ENCODE results near the gene RUSF1. TPM values are rescaled to one million over a fixed set of nuclear protein-coding genes. Genes with fewer than 3 reads are reported as not detected.
A peak's percentile ranks its signal among the peaks of the same experiment; 100 is the strongest.

Gene RUSF1
- total RNA-seq, 2 donors from 2014 or later: 67.9 to 74.2 TPM

GRCh38 chr16:31471875-31472708 is 36.1 kb downstream of the RUSF1 start, which contains the start of gene TGFB1I1:
Gene TGFB1I1 (plus strand): TSS chr16:31472152. CDS start chr16:31472189, 37 bp downstream.
- peaks cover 13 to 30% of the 10 kb centered on the region in 2 donors for H3K4me1 ChIP-seq (ENCODE audit: control insufficient read depth in 1 of 2, low read depth in 2 of 2)
- no peak for DNase-seq (ENCODE audit: low spot score)
- peak within 1 kb of the TSS; percentile 100 for H3K4me3 ChIP-seq
- H3K27me3 ChIP-seq (replicated peaks; ENCODE audit: insufficient read depth): no peaks in the 10 kb centered on the region
- H3K27ac ChIP-seq: peak within 1 kb of the TSS; percentile 100
- peaks cover 38% of the 10 kb centered on the region for H3K36me3 ChIP-seq
- TF ChIP-seq, protein P1, sequence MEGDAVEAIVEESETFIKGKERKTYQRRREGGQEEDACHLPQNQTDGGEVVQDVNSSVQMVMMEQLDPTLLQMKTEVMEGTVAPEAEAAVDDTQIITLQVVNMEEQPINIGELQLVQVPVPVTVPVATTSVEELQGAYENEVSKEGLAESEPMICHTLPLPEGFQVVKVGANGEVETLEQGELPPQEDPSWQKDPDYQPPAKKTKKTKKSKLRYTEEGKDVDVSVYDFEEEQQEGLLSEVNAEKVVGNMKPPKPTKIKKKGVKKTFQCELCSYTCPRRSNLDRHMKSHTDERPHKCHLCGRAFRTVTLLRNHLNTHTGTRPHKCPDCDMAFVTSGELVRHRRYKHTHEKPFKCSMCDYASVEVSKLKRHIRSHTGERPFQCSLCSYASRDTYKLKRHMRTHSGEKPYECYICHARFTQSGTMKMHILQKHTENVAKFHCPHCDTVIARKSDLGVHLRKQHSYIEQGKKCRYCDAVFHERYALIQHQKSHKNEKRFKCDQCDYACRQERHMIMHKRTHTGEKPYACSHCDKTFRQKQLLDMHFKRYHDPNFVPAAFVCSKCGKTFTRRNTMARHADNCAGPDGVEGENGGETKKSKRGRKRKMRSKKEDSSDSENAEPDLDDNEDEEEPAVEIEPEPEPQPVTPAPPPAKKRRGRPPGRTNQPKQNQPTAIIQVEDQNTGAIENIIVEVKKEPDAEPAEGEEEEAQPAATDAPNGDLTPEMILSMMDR (IDR thresholded peaks at IDR 0.05): no peak
- peak; percentile 24 for ATAC-seq (ENCODE audit: insufficient number of reproducible peaks, low FRiP score, low read depth)
- no peaks in the 10 kb centered on the region for H3K9me3 ChIP-seq

DNA sequence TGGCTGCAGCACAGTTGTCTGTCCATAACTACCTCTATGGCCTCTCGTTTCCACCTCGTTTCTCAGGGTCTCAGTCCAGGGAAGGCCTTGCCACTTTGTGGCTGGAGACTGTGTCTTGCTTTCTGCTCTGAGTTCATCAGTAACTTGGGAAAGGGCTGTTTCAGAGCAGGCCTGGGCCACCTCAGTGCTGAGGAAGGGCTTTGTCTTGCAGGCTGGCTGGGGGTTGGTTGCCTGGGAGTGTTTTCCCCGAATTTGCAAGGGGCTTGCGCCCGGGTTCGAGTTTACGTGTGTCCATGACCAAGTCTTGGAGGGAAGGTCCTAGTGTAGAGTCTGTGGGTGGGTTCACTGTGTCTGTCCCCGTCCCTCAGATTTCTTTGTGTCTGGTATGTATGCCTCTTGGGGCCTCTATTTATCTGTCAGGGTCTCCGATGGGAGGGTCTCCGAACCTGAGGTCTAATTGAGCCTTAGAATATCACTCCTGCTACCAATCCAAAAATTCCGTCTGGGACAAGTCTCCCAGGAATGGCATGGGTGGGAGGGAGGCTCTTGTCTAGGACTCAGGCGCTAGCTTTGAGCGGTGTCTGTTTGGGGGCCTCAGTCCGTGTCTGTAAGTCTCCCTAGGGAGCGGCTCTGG is 36.8 kb downstream of the RUSF1 start:
- peak overlapping the region; percentile 100 for H3K27ac ChIP-seq
- ATAC-seq (ENCODE audit: insufficient number of reproducible peaks, low FRiP score, low read depth) (peak; percentile 20), DNase-seq (ENCODE audit: low spot score) (no peak)
- H3K4me3 ChIP-seq: peak overlapping the region; percentile 100
- no peaks in the 10 kb centered on the region for H3K27me3 ChIP-seq (replicated peaks; ENCODE audit: insufficient read depth)
- no peaks in the 10 kb centered on the region for H3K9me3 ChIP-seq
- peaks cover 13 to 30% of the 10 kb centered on the region in 2 donors for H3K4me1 ChIP-seq (ENCODE audit: control insufficient read depth in 1 of 2, low read depth in 2 of 2)
- H3K36me3 ChIP-seq: peaks cover 33% of the 10 kb centered on the region
- TF ChIP-seq, protein P1 (IDR thresholded peaks at IDR 0.05): no peak

- Histone ChIP-seq H3K36me3 (peaks cover 29% of the 10 kb centered on the region), H3K9me3 (no peaks in the 10 kb centered on the region), H3K4me3 (peak overlapping the region; percentile 100), H3K27ac (peak overlapping the region; percentile 100), H3K4me1 (ENCODE audit: control insufficient read depth in 1 of 2, low read depth in 2 of 2) (peaks cover 13 to 30% of the 10 kb centered on the region in 2 donors), H3K27me3 (replicated peaks; ENCODE audit: insufficient read depth) (no peaks in the 10 kb centered on the region)
- DNase-seq (ENCODE audit: low spot score) (no peak), ATAC-seq (ENCODE audit: insufficient number of reproducible peaks, low FRiP score, low read depth) (no peak)
- TF ChIP-seq, protein P1 (IDR thresholded peaks at IDR 0.05): no peak
Measured at GRCh38 chr16:31470615-31471014, 37.6 kb downstream of the RUSF1 start.

GRCh38 chr16:31467858-31468257 is 40.3 kb downstream of the RUSF1 start:
- TF ChIP-seq, protein P1 (IDR thresholded peaks at IDR 0.05): no peak
- H3K9me3 ChIP-seq: no peaks in the 10 kb centered on the region
- peaks cover 10 to 14% of the 10 kb centered on the region in 2 donors for H3K4me1 ChIP-seq (ENCODE audit: control insufficient read depth in 1 of 2, low read depth in 2 of 2)
- no peaks in the 10 kb centered on the region for H3K27me3 ChIP-seq (replicated peaks; ENCODE audit: insufficient read depth)
- no peak overlapping the region for H3K27ac ChIP-seq
- DNase-seq (ENCODE audit: low spot score) (no peak), ATAC-seq (ENCODE audit: insufficient number of reproducible peaks, low FRiP score, low read depth) (no peak)
- H3K4me3 ChIP-seq: no peak overlapping the region
- peaks cover 5% of the 10 kb centered on the region for H3K36me3 ChIP-seq

DNA sequence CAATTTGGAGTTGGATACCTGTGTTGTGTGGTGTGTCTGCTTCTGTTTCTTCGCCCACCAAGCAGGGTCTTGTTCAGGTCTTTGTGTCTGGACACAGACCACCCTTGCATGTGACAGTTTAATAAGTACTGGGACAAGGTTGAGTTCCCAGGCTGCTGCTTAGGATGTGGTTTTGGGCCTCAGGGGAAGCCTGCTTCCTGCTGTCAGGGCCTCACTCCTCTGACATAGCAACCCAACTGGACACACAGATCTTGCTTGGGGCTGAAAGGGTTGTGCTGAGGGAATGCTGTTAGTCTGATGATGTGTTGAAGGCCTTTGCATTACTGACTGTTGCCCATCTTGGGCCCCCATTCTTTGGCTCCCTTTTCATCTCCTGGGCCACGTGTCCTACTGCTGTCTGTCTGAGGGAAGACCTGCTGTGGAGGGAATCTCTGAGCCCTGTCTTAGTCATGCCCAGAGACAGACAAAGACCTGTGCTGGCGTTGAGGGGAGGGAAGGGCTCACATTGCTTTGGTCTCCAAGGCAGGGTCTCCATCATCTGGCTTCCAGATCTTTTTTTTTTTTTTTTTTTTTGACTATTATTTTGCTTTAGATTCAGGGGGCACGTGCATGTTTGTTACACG is 40.9 kb downstream of the RUSF1 start:
- Histone ChIP-seq H3K36me3 (peaks cover 11% of the 10 kb centered on the region), H3K27ac (no peak overlapping the region), H3K4me1 (ENCODE audit: control insufficient read depth in 1 of 2, low read depth in 2 of 2) (peaks cover 10 to 14% of the 10 kb centered on the region in 2 donors), H3K9me3 (no peaks in the 10 kb centered on the region), H3K4me3 (no peak overlapping the region), H3K27me3 (replicated peaks; ENCODE audit: insufficient read depth) (no peaks in the 10 kb centered on the region)
- DNase-seq (ENCODE audit: low spot score) (no peak), ATAC-seq (ENCODE audit: insufficient number of reproducible peaks, low FRiP score, low read depth) (no peak)
- TF ChIP-seq, protein P1 (IDR thresholded peaks at IDR 0.05): no peak
